HepG2 (cell line): Measurements from ENCODE around the gene ZC3H13. TPM values are rescaled to one million over a fixed set of nuclear protein-coding genes. Genes with fewer than 3 reads are reported as not detected.

Source experiments
- AHR ChIP-seq: IDR thresholded peaks from 2 replicates; pipeline ENCODE4 v1.6.1; 2018; ENCODE audit warnings: missing genetic modification reagents, missing compliant biosample characterization
- ASH2L ChIP-seq: fragments of 300-600, 200-600 bp; sonication (generic); IDR thresholded peaks from 2 replicates; pipeline ENCODE4 v1.7.0; 2017; ENCODE audit warnings: low read depth, mild to moderate bottlenecking, moderate library complexity, mixed read lengths, low read length; ENCODE audit not compliant: insufficient read length
- ATAD3A ChIP-seq: sonication (generic); formaldehyde crosslinking; IDR thresholded peaks from 2 replicates; pipeline ENCODE4 v1.4.0; 2020; ENCODE audit warnings: missing genetic modification reagents
- IRF2 ChIP-seq: IDR thresholded peaks from 2 replicates; pipeline ENCODE4 v1.6.1; 2018; ENCODE audit warnings: missing genetic modification reagents, missing compliant biosample characterization
- ISL2 ChIP-seq: sonication (generic); formaldehyde crosslinking; IDR thresholded peaks from 2 replicates; pipeline ENCODE4 v1.5.0; 2020; ENCODE audit warnings: missing genetic modification reagents
- KDM4B ChIP-seq: sonication (generic); formaldehyde crosslinking; IDR thresholded peaks from 2 replicates; pipeline ENCODE4 v1.4.0; 2020; ENCODE audit warnings: missing genetic modification reagents
- NFKBIZ ChIP-seq: IDR thresholded peaks from 2 replicates; pipeline ENCODE4 v1.6.1; 2018; ENCODE audit warnings: missing genetic modification reagents, missing compliant biosample characterization
- RBAK ChIP-seq: sonication (generic); formaldehyde crosslinking; IDR thresholded peaks from 2 replicates; pipeline ENCODE4 v1.5.1; 2020; ENCODE audit warnings: mild to moderate bottlenecking, missing genetic modification reagents
- SMAD1 ChIP-seq: sonication (generic); formaldehyde crosslinking; IDR thresholded peaks from 2 replicates; pipeline ENCODE4 v1.4.0; 2020; ENCODE audit warnings: missing genetic modification reagents, low read depth, mild to moderate bottlenecking, borderline replicate concordance
- SMARCC2 ChIP-seq: fragments of 450-650 bp; IDR thresholded peaks from 2 replicates; pipeline ENCODE4 v1.6.1; 2017; ENCODE audit warnings: antibody characterized with exemption, mild to moderate bottlenecking
- ZMAT3 ChIP-seq: sonication (generic); formaldehyde crosslinking; conservative IDR thresholded peaks from 2 replicates; pipeline ENCODE4 v1.7.0; 2021; ENCODE audit warnings: missing genetic modification reagents
- ZNF138 ChIP-seq: sonication (generic); formaldehyde crosslinking; IDR thresholded peaks from 2 replicates; pipeline ENCODE4 v1.5.0; 2020; ENCODE audit warnings: mild to moderate bottlenecking, low read depth, missing genetic modification reagents
- ZNF567 ChIP-seq: sonication (generic); formaldehyde crosslinking; IDR thresholded peaks from 2 replicates; pipeline ENCODE4 v1.8.1; 2023; ENCODE audit warnings: mild to moderate bottlenecking, missing genetic modification reagents, borderline replicate concordance
- ZNF589 ChIP-seq: sonication (generic); formaldehyde crosslinking; conservative IDR thresholded peaks from 2 replicates; pipeline ENCODE4 v1.8.0; 2022; ENCODE audit warnings: mild to moderate bottlenecking, moderate library complexity, missing genetic modification reagents
- polyA plus RNA-seq, 8 experiments: library from polyadenylated mRNA; depleted of rRNA in 3 of 8; stranded (reverse) in 7 of 8; unstranded in 1 of 8; fragments of >200 nt; fragmentation: Illumina TruSeq in 4 of 8; extraction: Trizol in 4 of 8; gene quantifications; 2 replicates each; pipeline versions ENCODE4 v1.2.1 to v1.2.3, GENCODE V29; 2011 to 2016; ENCODE audit warnings: low read depth in 4 of 8, missing spikeins in 1 of 8, mixed read lengths in 1 of 8; ENCODE audit not compliant: insufficient read depth in 1 of 8
- total RNA-seq, 5 experiments: library from RNA; depleted of rRNA; stranded (reverse); fragments of >200 nt; fragmentation: Illumina TruSeq; extraction: Trizol; gene quantifications; 2 replicates each; pipeline ENCODE4 v1.2.3, GENCODE V29; 2016; ENCODE audit warnings: low read depth in 1 of 5
- TF ChIP-seq, protein P1 (sequence below): sonication (generic); formaldehyde crosslinking; IDR thresholded peaks from 2 replicates; pipeline ENCODE4 v1.8.1; 2023; ENCODE audit warnings: mild to moderate bottlenecking, missing genetic modification reagents
- TF ChIP-seq, protein P2 (sequence below): sonication (generic); formaldehyde crosslinking; IDR thresholded peaks from 2 replicates; pipeline ENCODE4 v1.4.0; 2020; ENCODE audit warnings: missing genetic modification reagents
- TF ChIP-seq, protein P3 (sequence below): sonication (generic); formaldehyde crosslinking; IDR thresholded peaks from 2 replicates; pipeline ENCODE4 v1.4.0; 2020; ENCODE audit warnings: missing genetic modification reagents
- TF ChIP-seq, protein P4 (sequence below): IDR thresholded peaks from 2 replicates; pipeline ENCODE4 v1.6.1; 2012; ENCODE audit warnings: inconsistent platforms
- TF ChIP-seq, protein P5 (sequence below): IDR thresholded peaks from 2 replicates; pipeline ENCODE4 v1.6.1; 2016; ENCODE audit warnings: mild to moderate bottlenecking
- TF ChIP-seq, protein P6 (sequence below): sonication (generic); formaldehyde crosslinking; IDR thresholded peaks from 2 replicates; pipeline ENCODE4 v1.9.0; 2021; ENCODE audit warnings: missing genetic modification reagents, mild to moderate bottlenecking, borderline replicate concordance
- TF ChIP-seq, protein P7 (sequence below): IDR thresholded peaks from 2 replicates; pipeline ENCODE4 v1.6.1; 2016; ENCODE audit warnings: low read depth, borderline replicate concordance

Gene ZC3H13
- total and polyA plus RNA-seq, 2 of the 13 experiments (the other 11 are each of a cell fraction or from before 2014, with no cell fraction given): 2.7 to 23.5 TPM

DNA sequence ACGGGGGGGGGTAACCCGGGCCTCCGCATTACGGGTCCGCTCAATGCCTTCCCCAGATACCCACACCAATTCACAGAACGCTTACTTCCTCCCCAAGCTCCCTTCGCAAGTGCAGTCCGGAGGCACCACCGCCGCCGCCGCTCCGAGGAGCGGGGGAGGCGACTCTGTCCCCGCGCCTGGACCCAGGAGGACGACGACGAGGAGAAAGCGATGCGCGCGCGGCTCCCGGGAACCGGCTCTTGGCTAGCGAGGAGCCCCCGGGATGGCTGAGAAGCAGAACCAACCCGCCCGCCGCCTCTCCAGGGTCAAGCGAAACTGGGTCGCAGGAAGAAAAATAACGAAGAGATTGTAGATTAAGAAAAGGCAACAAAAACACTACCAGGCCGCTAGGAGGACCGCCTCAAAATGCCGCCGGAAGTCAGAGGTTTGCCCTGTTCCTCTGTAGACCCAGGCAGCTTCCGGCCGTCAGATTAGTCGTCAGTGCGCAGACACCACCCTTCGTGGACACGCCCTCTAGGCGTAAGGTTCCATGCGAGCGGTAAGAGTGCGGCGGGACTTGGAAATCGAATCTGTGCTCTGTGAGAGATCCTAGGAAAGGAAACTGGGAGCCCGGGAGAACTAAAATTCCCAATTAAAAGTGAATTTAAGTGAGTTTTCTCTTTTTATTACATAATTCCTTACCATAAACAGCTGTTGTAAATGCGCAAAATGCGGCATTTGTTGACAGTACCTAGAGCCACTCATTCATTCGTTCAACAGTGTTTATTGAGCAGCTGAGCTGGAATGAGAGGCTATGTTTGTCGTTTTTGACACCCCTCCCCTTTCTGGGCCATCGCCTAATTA, at the start of gene ZC3H13 (continued):
- TF ChIP-seq ATAD3A (no peak), ZNF567 (CRISPR knock-in tag) (no peak), NFKBIZ (no peak), SMARCC2 (no peak), ISL2 (CRISPR knock-in tag) (peak; percentile 69), KDM4B (CRISPR knock-in tag) (no peak), AHR (no peak), IRF2 (CRISPR knock-in tag) (peak; percentile 58; the same call in 1 of the 2 replicates), RBAK (no peak), SMAD1 (no peak), ZMAT3 (CRISPR knock-in tag) (peak; percentile 26; the same call in 1 of the 2 replicates), ZNF589 (peak; percentile 49; the same call in 1 of the 2 replicates), ASH2L (peak; percentile 98), ZNF138 (CRISPR knock-in tag) (no peak)
- TF ChIP-seq, protein P1, sequence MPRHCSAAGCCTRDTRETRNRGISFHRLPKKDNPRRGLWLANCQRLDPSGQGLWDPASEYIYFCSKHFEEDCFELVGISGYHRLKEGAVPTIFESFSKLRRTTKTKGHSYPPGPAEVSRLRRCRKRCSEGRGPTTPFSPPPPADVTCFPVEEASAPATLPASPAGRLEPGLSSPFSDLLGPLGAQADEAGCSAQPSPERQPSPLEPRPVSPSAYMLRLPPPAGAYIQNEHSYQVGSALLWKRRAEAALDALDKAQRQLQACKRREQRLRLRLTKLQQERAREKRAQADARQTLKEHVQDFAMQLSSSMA (CRISPR knock-in tag): peak; percentile 46; the same call in 1 of the 2 replicates
- TF ChIP-seq, protein P2, sequence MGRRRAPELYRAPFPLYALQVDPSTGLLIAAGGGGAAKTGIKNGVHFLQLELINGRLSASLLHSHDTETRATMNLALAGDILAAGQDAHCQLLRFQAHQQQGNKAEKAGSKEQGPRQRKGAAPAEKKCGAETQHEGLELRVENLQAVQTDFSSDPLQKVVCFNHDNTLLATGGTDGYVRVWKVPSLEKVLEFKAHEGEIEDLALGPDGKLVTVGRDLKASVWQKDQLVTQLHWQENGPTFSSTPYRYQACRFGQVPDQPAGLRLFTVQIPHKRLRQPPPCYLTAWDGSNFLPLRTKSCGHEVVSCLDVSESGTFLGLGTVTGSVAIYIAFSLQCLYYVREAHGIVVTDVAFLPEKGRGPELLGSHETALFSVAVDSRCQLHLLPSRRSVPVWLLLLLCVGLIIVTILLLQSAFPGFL (CRISPR knock-in tag): no peak
- TF ChIP-seq, protein P3, sequence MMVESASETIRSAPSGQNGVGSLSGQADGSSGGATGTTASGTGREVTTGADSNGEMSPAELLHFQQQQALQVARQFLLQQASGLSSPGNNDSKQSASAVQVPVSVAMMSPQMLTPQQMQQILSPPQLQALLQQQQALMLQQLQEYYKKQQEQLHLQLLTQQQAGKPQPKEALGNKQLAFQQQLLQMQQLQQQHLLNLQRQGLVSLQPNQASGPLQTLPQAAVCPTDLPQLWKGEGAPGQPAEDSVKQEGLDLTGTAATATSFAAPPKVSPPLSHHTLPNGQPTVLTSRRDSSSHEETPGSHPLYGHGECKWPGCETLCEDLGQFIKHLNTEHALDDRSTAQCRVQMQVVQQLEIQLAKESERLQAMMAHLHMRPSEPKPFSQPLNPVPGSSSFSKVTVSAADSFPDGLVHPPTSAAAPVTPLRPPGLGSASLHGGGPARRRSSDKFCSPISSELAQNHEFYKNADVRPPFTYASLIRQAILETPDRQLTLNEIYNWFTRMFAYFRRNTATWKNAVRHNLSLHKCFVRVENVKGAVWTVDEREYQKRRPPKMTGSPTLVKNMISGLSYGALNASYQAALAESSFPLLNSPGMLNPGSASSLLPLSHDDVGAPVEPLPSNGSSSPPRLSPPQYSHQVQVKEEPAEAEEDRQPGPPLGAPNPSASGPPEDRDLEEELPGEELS (CRISPR knock-in tag): 0 out of 2 replicates have a peak, but pooled peaks have one; percentile 19
- TF ChIP-seq, protein P4, sequence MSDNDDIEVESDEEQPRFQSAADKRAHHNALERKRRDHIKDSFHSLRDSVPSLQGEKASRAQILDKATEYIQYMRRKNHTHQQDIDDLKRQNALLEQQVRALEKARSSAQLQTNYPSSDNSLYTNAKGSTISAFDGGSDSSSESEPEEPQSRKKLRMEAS: 0 out of 2 replicates have a peak, but pooled peaks have one; percentile 58
- TF ChIP-seq, protein P5, sequence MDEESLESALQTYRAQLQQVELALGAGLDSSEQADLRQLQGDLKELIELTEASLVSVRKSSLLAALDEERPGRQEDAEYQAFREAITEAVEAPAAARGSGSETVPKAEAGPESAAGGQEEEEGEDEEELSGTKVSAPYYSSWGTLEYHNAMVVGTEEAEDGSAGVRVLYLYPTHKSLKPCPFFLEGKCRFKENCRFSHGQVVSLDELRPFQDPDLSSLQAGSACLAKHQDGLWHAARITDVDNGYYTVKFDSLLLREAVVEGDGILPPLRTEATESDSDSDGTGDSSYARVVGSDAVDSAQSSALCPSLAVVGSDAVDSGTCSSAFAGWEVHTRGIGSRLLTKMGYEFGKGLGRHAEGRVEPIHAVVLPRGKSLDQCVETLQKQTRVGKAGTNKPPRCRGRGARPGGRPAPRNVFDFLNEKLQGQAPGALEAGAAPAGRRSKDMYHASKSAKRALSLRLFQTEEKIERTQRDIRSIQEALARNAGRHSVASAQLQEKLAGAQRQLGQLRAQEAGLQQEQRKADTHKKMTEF: peak; percentile 77
- TF ChIP-seq, protein P6, sequence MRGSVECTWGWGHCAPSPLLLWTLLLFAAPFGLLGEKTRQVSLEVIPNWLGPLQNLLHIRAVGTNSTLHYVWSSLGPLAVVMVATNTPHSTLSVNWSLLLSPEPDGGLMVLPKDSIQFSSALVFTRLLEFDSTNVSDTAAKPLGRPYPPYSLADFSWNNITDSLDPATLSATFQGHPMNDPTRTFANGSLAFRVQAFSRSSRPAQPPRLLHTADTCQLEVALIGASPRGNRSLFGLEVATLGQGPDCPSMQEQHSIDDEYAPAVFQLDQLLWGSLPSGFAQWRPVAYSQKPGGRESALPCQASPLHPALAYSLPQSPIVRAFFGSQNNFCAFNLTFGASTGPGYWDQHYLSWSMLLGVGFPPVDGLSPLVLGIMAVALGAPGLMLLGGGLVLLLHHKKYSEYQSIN: no peak
- TF ChIP-seq, protein P7, sequence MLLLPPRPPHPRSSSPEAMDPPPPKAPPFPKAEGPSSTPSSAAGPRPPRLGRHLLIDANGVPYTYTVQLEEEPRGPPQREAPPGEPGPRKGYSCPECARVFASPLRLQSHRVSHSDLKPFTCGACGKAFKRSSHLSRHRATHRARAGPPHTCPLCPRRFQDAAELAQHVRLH (CRISPR knock-in tag): 0 out of 2 replicates have a peak, but pooled peaks have one; percentile 55
